ENCODE measurements around the gene ULBP2. TPM values are rescaled to one million over a fixed set of nuclear protein-coding genes. Genes with fewer than 3 reads are reported as not detected.
"Not testable (repeated sequence)": the region's sequence is repeated elsewhere in the genome, so short reads cannot be mapped to it uniquely, and the experiment has no call there.

ULBP2 gene
- polyA plus RNA-seq, 2 of the 4 experiments (the other 2 are of a cell fraction), result 2.7 to 4.5 TPM

- Histone ChIP-seq H3K9me3 (peaks cover 14% of the 10 kb centered on the region; the same call in 2 of the 3 replicates), H3K4me1 (0 out of 3 replicates have a peak, but pooled peaks cover 6% of the 10 kb centered on the region), H3K27ac (no peak overlapping the region), H3K4me2 (peak overlapping the region; percentile 84), H3K4me3 (peak overlapping the region; percentile 45)
- DNase-seq (ENCODE audit: low read depth in 1 of 2, low spot score in 1 of 2) (no peak), FAIRE-seq (no peak), ATAC-seq (peak; percentile 16 to 58; a peak in 3 of 6 replicates)
- WGBS (ENCODE audit: missing lambda C conversion rate), result 8% methylated on average over 26 of the region's 32 CpGs
- TF ChIP-seq POLR2A (IDR thresholded peaks at IDR 0.05; ENCODE audit: low read length), result no peak
- no peak for TF ChIP-seq MAZ (IDR thresholded peaks at IDR 0.05; ENCODE audit: borderline replicate concordance, low read depth, low read length)
- no peak for TF ChIP-seq HEYL (CRISPR knock-in tag; IDR thresholded peaks at IDR 0.05)
- ChIA-PET POLR2A (no interaction called here), CTCF (interaction anchor here (0.9 to 1.6 kb wide), 3 partner anchors 16 to 365 kb away, joined by 3 read pairs; no protein-coding TSS in a partner anchor)
These were observed 48.4 kb downstream of the ULBP2 start for GRCh38 chr6:149990212-149990660.

- 0 out of 3 replicates have a peak, but pooled peaks cover 6% of the 10 kb centered on the region for H3K4me1 ChIP-seq
- peak overlapping the region; percentile 84 for H3K4me2 ChIP-seq
- H3K27ac ChIP-seq, result no peak overlapping the region
- ChIA-PET POLR2A (interaction anchor here (0.6 kb wide), 1 partner anchor 29 kb away, joined by 3 read pairs; no protein-coding TSS in a partner anchor), CTCF (interaction anchor here (0.6 to 1.6 kb wide), 4 partner anchors 15 to 366 kb away, joined by 3 read pairs; no protein-coding TSS in a partner anchor)
- DNase-seq (ENCODE audit: low read depth in 1 of 2, low spot score in 1 of 2) (peak in 1 of 2 experiments; percentile 34), ATAC-seq (peak; percentile 51 to 71), FAIRE-seq (no peak)
- H3K9me3 ChIP-seq, result peaks cover 14% of the 10 kb centered on the region; the same call in 2 of the 3 replicates
- 10% methylated on average over 24 of the region's 49 CpGs for WGBS (ENCODE audit: missing lambda C conversion rate)
- H3K4me3 ChIP-seq, result peak overlapping the region; percentile 45
- no peak for TF ChIP-seq CHD2 (IDR thresholded peaks at IDR 0.05; ENCODE audit: low read length, partially characterized antibody)
- TF ChIP-seq NPAS2 (CRISPR knock-in tag; IDR thresholded peaks at IDR 0.05; ENCODE audit: borderline replicate concordance), result no peak
- no peak for TF ChIP-seq HOXA7 (CRISPR knock-in tag; IDR thresholded peaks at IDR 0.05)
- TF ChIP-seq RFX5 (IDR thresholded peaks at IDR 0.05), result no peak
- no peak for TF ChIP-seq RCOR1 (IDR thresholded peaks at IDR 0.05; ENCODE audit: low read depth, low read length)
- no peak for TF ChIP-seq JUN (IDR thresholded peaks at IDR 0.05)
- no peak for TF ChIP-seq HES2 (IDR thresholded peaks at IDR 0.05)
- no peak for TF ChIP-seq RAD21 (conservative IDR thresholded peaks at IDR 0.05 in 1 of 2, IDR thresholded peaks at IDR 0.05 in 1 of 2)
- TF ChIP-seq SREBF2 (IDR thresholded peaks at IDR 0.05), result no peak
- TF ChIP-seq FOSB (CRISPR knock-in tag; IDR thresholded peaks at IDR 0.05), result no peak
- TF ChIP-seq MAX (IDR thresholded peaks at IDR 0.05), result no peak
These were observed 49.1 kb downstream of the ULBP2 start for GRCh38 chr6:149990661-149991471.

- not testable (repeated sequence) for DNase-seq (ENCODE audit: low read depth in 1 of 2, low spot score in 1 of 2); FAIRE-seq; H3K4me1 ChIP-seq; H3K4me3 ChIP-seq; H3K27ac ChIP-seq
- Histone ChIP-seq H3K4me2 (peak overlapping the region; percentile 84; the same call in 1 of the 3 replicates), H3K9me3 (peaks cover 14% of the 10 kb centered on the region; the same call in 2 of the 3 replicates)
- WGBS (ENCODE audit: missing lambda C conversion rate), result 50% methylated on average over 7 of the region's 7 CpGs
- peak in 1 of 2 experiments; percentile 37; a peak in 3 of 6 replicates for ATAC-seq
- ChIA-PET POLR2A (interaction anchor here (0.6 kb wide), 1 partner anchor 30 kb away, joined by 3 read pairs; no protein-coding TSS in a partner anchor), CTCF (interaction anchor here (0.6 to 1.2 kb wide), 2 partner anchors 15 to 25 kb away, joined by 3 read pairs; no protein-coding TSS in a partner anchor)
These were observed 49.6 kb downstream of the ULBP2 start for GRCh38 chr6:149991472-149991795.

- Histone ChIP-seq H3K4me1 (0 out of 3 replicates have a peak, but pooled peaks cover 6% of the 10 kb centered on the region), H3K9me3 (peaks cover 14% of the 10 kb centered on the region; the same call in 2 of the 3 replicates), H3K27ac (no peak overlapping the region), H3K4me3 (no peak overlapping the region), H3K4me2 (no peak overlapping the region)
- ATAC-seq (no peak), FAIRE-seq (no peak), DNase-seq (ENCODE audit: low read depth in 1 of 2, low spot score in 1 of 2) (no peak)
- WGBS (ENCODE audit: missing lambda C conversion rate), result 79% methylated on average over 3 of the region's 4 CpGs
- CTCF ChIA-PET, result interaction anchor here (0.6 kb wide), 1 partner anchor 25 kb away, joined by 3 read pairs; no protein-coding TSS in a partner anchor
- POLR2A ChIA-PET, result no interaction called here
- no peak for TF ChIP-seq CTCF (IDR thresholded peaks at IDR 0.05)
- no peak for TF ChIP-seq TP53 (CRISPR knock-in tag; IDR thresholded peaks at IDR 0.05)
- no peak for TF ChIP-seq HES2 (IDR thresholded peaks at IDR 0.05)
- TF ChIP-seq RFX5 (IDR thresholded peaks at IDR 0.05), result no peak
- TF ChIP-seq POLR2A (IDR thresholded peaks at IDR 0.05; ENCODE audit: low read length), result no peak
- TF ChIP-seq NR3C1 (IDR thresholded peaks at IDR 0.05), result no peak
- TF ChIP-seq SREBF2 (IDR thresholded peaks at IDR 0.05), result no peak
- no peak for TF ChIP-seq ZSCAN20 (CRISPR knock-in tag; IDR thresholded peaks at IDR 0.05)
- no peak for TF ChIP-seq RCOR1 (IDR thresholded peaks at IDR 0.05; ENCODE audit: low read depth, low read length)
- no peak for TF ChIP-seq NFE2L2 (conservative IDR thresholded peaks at IDR 0.05; ENCODE audit: low read length)
- TF ChIP-seq PBX3 (IDR thresholded peaks at IDR 0.05), result no peak
- no peak for TF ChIP-seq CBX8 (IDR thresholded peaks at IDR 0.05)
- no peak for TF ChIP-seq EP300 (IDR thresholded peaks at IDR 0.05)
- no peak for TF ChIP-seq HOXB13 (CRISPR knock-in tag; IDR thresholded peaks at IDR 0.05; ENCODE audit: low read depth)
- no peak for TF ChIP-seq CHD2 (IDR thresholded peaks at IDR 0.05; ENCODE audit: low read length, partially characterized antibody)
- TF ChIP-seq HOXB5 (CRISPR knock-in tag; IDR thresholded peaks at IDR 0.05), result no peak
- TF ChIP-seq CBX2 (IDR thresholded peaks at IDR 0.05; ENCODE audit: borderline replicate concordance, low read depth), result no peak
These were observed 50.0 kb downstream of the ULBP2 start for GRCh38 chr6:149991838-149992237.
